HG02763 (cell line): ENCODE measurements around the gene FAM53B.
"Not testable (repeated sequence)": the region's sequence is repeated elsewhere in the genome, so short reads cannot be mapped to it uniquely, and the experiment has no call there.

Experiments used
- ATAC-seq: cut with Tn5 transposase; IDR thresholded peaks from one replicate; pipeline ENCODE4 v1.9.1; 2021; ENCODE audit warnings: mild to moderate bottlenecking, moderate library complexity; ENCODE audit not compliant: unreplicated experiment

FAM53B gene, protein sequence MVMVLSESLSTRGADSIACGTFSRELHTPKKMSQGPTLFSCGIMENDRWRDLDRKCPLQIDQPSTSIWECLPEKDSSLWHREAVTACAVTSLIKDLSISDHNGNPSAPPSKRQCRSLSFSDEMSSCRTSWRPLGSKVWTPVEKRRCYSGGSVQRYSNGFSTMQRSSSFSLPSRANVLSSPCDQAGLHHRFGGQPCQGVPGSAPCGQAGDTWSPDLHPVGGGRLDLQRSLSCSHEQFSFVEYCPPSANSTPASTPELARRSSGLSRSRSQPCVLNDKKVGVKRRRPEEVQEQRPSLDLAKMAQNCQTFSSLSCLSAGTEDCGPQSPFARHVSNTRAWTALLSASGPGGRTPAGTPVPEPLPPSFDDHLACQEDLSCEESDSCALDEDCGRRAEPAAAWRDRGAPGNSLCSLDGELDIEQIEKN

GRCh38 chr10:124744102-124745050, at the start of gene FAM53B:
TSS of gene FAM53B (minus strand) at chr10:124744378. CDS start at chr10:124706713, 37,665 bp downstream.
- ATAC-seq: peak; percentile 63

DNA sequence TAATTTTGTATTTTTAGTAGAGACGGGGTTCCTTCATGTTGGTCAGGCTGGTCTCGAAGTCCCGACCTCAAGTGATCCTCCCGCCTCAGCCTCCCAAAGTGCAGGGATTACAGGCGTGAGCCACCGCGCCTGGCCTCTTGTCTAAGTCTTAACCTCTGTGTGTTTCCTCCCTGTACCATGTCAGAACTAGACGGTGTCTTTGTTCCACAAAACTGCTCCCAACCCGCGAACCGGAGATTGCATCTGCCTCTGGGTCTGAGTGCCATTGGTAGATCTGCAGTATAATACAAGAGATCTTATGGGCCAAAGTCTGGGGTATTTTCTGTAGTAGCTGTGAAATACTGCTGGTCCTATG, 48.8 kb upstream of the FAM53B start:
- ATAC-seq: no peak

GRCh38 chr10:124791547-124792348, 47.6 kb upstream of the FAM53B start, which contains the start of gene EEF1AKMT2:
TSS of gene EEF1AKMT2 (minus strand) at chr10:124791887. CDS start at chr10:124791833, 54 bp downstream.
- ATAC-seq: peak; percentile 90

- ATAC-seq: not testable (repeated sequence)
These were observed 38.7 kb upstream of the FAM53B start for GRCh38 chr10:124782900-124783299.

DNA sequence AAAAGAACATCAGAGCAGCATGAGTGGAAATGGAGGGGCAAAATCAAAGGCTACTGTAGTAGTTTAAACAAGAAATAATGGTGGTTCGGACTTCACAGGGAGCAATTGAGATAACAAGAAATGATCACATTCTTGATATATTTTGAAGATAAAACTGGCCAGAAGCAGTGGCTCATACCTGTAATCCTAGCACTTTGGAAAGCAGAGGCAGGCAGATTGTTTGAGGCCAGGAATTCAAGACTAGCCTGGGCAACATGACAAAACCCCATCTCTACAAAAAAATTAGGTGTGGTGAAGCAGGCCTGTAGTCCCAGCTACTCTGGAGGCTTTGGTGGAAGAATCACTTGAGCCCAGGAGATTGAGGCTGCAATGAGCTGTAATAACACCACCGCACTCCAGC, 24.6 kb upstream of the FAM53B start:
- ATAC-seq: no peak

DNA sequence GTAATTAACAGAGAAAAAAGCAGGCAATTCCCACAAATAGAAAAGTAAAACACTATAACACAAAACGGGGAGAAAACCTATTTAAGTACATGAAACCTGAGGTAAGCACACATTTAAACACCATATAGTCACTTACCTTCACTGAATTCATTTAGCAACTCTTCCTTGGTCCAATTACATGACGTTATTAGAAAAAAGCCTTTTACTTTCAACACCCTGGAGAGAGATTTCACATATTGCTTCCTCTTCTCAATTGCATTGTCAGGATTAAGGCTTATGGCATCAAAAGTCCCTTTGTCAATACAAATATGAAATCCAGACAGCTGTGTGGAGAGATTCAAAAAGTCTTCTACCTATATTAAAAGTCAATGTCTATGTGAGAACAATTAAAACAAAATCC, 21.1 kb upstream of the FAM53B start:
- no peak for ATAC-seq

- ATAC-seq: no peak
These were observed 19.1 kb upstream of the FAM53B start for GRCh38 chr10:124763267-124763666.

DNA sequence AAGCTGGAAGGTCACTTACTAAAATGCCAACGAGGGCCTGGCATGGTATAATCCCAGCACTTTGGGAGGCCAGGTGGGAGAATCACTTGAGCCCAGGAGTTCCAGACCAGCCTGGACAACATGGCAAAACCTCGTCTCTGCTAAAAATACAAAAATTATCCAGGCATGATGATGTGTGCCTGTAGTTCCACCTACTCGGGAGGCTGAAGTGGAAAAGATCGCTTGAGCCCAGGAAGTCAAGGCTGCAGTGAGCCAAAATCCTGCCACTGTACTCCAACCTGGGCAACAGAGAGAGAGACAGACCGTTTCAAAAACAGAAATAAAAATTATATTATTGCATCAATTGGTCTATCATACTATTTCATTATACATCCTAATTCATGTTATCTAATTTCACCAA, 18.1 kb upstream of the FAM53B start:
- no peak for ATAC-seq

GRCh38 chr10:124756156-124756903, 12.2 kb upstream of the FAM53B start:
- no peak for ATAC-seq

DNA sequence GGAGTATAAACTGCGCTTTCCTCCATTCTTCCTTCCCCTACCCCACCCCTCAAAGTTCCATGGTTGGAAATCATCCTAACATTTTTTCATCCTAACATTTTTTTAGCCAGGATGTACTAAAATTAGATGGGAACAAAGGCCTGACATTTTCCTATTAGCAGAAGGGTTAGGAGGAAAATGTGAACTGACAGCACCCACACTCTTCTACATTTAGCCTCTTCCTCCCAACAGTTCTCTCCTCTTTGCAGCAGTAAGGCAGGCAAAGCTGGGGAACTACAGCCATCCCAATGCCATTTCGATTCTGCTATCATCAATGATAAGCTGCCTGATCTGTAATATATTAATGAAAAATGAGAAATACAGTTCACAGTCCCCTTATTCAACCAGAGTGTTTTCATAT, 11.4 kb upstream of the FAM53B start:
- no peak for ATAC-seq

DNA sequence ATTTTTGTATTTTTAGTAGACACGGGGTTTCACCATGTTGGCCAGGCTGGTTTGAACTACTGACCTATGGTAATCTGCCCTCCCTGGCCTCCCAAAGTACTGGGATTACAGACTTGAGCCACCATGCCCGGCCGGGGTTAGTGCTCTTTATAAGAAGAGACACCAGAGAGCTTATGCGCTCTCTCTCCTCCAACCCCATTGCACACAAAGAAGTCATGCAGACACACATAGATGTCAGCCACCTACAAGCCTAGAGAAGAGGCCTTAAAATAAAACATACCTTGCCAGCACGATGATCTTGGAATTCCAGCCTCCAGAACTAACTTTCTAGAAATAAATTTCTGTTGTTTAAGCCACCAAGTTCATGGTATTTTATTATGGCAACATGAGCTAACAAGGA, 10.0 kb upstream of the FAM53B start:
- ATAC-seq: no peak

GRCh38 chr10:124748953-124749645, 4.9 kb upstream of the FAM53B start:
- no peak for ATAC-seq

DNA sequence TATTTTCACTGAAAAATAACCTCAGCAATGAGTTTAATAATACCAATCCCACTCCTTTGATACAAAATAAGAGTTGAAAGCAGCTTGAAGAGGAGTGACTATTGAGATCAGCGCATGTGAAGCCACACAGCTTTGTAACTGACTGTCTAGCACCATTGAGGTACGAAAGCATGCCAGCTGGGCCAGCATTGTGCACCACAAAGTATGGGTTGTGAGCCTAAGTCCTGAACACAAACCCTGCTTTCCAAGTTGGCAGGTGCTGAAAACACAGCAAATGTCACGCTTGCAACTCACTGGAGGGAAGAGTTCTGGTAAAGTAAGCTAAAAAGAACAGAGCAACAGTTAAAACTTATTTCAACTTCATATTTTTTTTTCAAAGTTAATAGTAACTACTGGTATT, 4.0 kb upstream of the FAM53B start:
- ATAC-seq: no peak

DNA sequence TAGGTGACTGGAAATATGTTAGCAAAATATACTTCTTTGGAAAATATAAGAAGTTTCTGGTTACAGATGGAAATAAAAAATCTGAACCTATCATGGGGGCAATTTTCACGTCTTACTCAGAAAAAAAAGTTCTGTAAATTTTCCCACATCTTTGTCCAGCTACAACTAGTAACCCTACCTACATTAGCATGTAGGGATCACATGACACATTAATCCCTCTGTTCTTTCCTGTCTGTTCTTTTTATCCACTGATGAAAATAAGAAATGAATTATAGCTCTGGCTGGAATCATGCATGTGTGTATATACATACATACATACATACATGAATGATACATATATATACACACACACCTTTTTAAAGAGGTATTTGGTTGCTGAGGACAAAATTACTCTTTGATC, 3.6 kb upstream of the FAM53B start:
- ATAC-seq: no peak

- ATAC-seq: no peak
These were observed 2.8 kb upstream of the FAM53B start for GRCh38 chr10:124746992-124747391.

GRCh38 chr10:124746447-124746846, 2.3 kb upstream of the FAM53B start:
- ATAC-seq: not testable (repeated sequence)

- no peak for ATAC-seq
These were observed 1.5 kb upstream of the FAM53B start for GRCh38 chr10:124745673-124746072.

DNA sequence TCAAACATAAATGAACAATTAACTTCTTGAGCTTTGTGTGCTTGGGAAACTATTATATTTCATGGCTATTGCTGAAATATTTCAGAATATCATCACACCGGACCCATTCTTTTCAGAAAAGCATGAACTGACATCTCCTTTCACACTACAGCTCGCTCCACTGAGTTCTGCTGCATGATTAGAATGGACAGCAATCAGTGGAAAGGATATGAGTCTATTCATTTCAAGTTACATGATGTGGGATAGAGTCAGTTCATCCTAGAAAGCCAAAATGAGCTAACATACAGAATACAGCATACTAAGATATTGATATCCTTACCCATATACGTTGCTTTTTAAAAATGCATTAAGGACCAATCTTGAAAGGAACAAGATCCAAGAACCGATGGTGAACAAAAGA, 1.1 kb upstream of the FAM53B start:
- ATAC-seq: no peak
